HCT116 (cell line): ENCODE data around the gene HK1. TPM values are rescaled to one million over a fixed set of nuclear protein-coding genes. Genes with fewer than 3 reads are reported as not detected.
"Not testable (repeated sequence)": the region's sequence is repeated elsewhere in the genome, so short reads cannot be mapped to it uniquely, and the experiment has no call there.

Experiments used
- ATAC-seq: fragments of 200-7000 bp; cut with Tn5 transposase; 2 replicates; pipeline ENCODE4 v1.9.1; 2020; ENCODE audit warnings: mild to moderate bottlenecking, moderate library complexity
- BruUV-seq: library from RNA; stranded (reverse); fragments of 400-500 nt; replicated peaks from 2 replicates; lab custom pipeline; 2021; lab: Mats Ljungman, UMichigan
- CTCF ChIA-PET: fragments of 300-600 bp; sonication (Branson Sonifier 250); formaldehyde crosslinking; loops from one replicate; lab custom pipeline; 2021; ENCODE audit warnings: antibody characterized with exemption; lab: Charles Lee
- POLR2A ChIA-PET: fragments of 300-600, 350-600 bp; sonication (Branson Sonifier 250); formaldehyde crosslinking; loops from one replicate; lab custom pipeline; 2021; ENCODE audit warnings: antibody characterized with exemption; lab: Charles Lee
- RAD21 ChIA-PET, 2 experiments: fragments of 300-600 bp; sonication (Branson Sonifier 250); formaldehyde crosslinking; loops; one replicate each; lab custom pipeline; 2023; ENCODE audit warnings: low total read pairs in 2 of 2; ENCODE audit not compliant: uncharacterized antibody in 2 of 2, unreplicated experiment in 2 of 2, low non-redundant PET in 1 of 2; lab: Charles Lee
- DNase-seq: peaks from one replicate; pipeline ENCODE4 v3.0.0-alpha.2; 2010; ENCODE audit warnings: low read depth, low spot score
- H2AFZ ChIP-seq: fragments of 200-600 bp; shearing (Covaris generic), sonication (generic); 2 replicates; pipeline ENCODE4 v1.6.1; 2017; ENCODE audit warnings: low read depth, mixed run types, mixed read lengths, antibody characterized with exemption, low read length; ENCODE audit not compliant: poor library complexity, severe bottlenecking
- H3K27ac ChIP-seq: 2 replicates; pipeline ENCODE4 v1.5.1; 2012; ENCODE audit warnings: low read depth, low read length
- H3K27me3 ChIP-seq: fragments of 200-600 bp; sonication (generic); 2 replicates; pipeline ENCODE4 v1.6.1; 2016; ENCODE audit warnings: mixed run types, low read length, mixed read lengths; ENCODE audit not compliant: insufficient read depth
- H3K36me3 ChIP-seq, 2 experiments: fragments of 200-500 bp in 1 of 2; fragments of 200-600 bp in 1 of 2; sonication (Bioruptor generic) in 1 of 2; sonication (generic) in 1 of 2; 2 replicates each; pipeline versions ENCODE4 v1.5.1 to v1.6.1; 2014 to 2016; ENCODE audit warnings: low read length in 2 of 2, inconsistent platforms in 1 of 2, mixed read lengths in 1 of 2, mixed run types in 1 of 2; ENCODE audit not compliant: insufficient read depth in 2 of 2, control insufficient read depth in 1 of 2
- H3K4me1 ChIP-seq, 2 experiments: fragments of 200-600 bp in 1 of 2; sonication (generic) in 1 of 2; 2 replicates each; pipeline versions ENCODE4 v1.5.1 to v1.6.1; 2012 to 2017; ENCODE audit warnings: low read length in 2 of 2, inconsistent platforms in 1 of 2, mild to moderate bottlenecking in 1 of 2, mixed read lengths in 1 of 2, mixed run types in 1 of 2, moderate library complexity in 1 of 2; ENCODE audit not compliant: insufficient read depth in 2 of 2, control insufficient read depth in 1 of 2
- H3K4me2 ChIP-seq: fragments of 200-600 bp; sonication (generic); 2 replicates; pipeline ENCODE4 v1.6.1; 2017; ENCODE audit warnings: mixed run types, low read length, mixed read lengths
- H3K4me3 ChIP-seq, 2 experiments: fragments of 200-600 bp in 1 of 2; sonication (generic) in 1 of 2; replicated peaks in 1 of 2; 2 replicates each; pipeline ENCODE4 v1.5.1; 2011 to 2016; ENCODE audit warnings: low read length in 2 of 2, control low read depth in 1 of 2, low read depth in 1 of 2, mild to moderate bottlenecking in 1 of 2, mixed read lengths in 1 of 2, mixed run types in 1 of 2
- H3K79me2 ChIP-seq: fragments of 200-600 bp; sonication (generic); 2 replicates; pipeline ENCODE4 v1.6.1; 2017; ENCODE audit warnings: mild to moderate bottlenecking, mixed run types, low read length, moderate library complexity, mixed read lengths; ENCODE audit not compliant: insufficient read depth
- H3K9ac ChIP-seq: fragments of 200-600 bp; sonication (generic); 2 replicates; pipeline ENCODE4 v1.6.1; 2016; ENCODE audit warnings: low read length, mixed read lengths
- H3K9me2 ChIP-seq: fragments of 200-600 bp; sonication (generic), shearing (Covaris generic); 2 replicates; pipeline ENCODE4 v1.6.1; 2017; ENCODE audit warnings: mixed run types, mild to moderate bottlenecking, moderate library complexity; ENCODE audit not compliant: insufficient read depth
- H3K9me3 ChIP-seq, 2 experiments: fragments of 200-500 bp in 1 of 2; fragments of 200-600 bp in 1 of 2; sonication (Bioruptor generic) in 1 of 2; sonication (generic) in 1 of 2; 2 replicates each; pipeline ENCODE4 v1.6.1; 2014 to 2017; ENCODE audit warnings: low read length in 2 of 2, mixed read lengths in 2 of 2, inconsistent platforms in 1 of 2, low read depth in 1 of 2, mild to moderate bottlenecking in 1 of 2, mixed run types in 1 of 2, moderate library complexity in 1 of 2; ENCODE audit not compliant: control insufficient read depth in 1 of 2, insufficient read depth in 1 of 2
- H4K20me1 ChIP-seq: fragments of 200-600 bp; sonication (generic), shearing (Covaris generic); 2 replicates; pipeline ENCODE4 v1.6.1; 2017; ENCODE audit warnings: mixed run types, mild to moderate bottlenecking, moderate library complexity; ENCODE audit not compliant: insufficient read depth
- ATF3 ChIP-seq: IDR thresholded peaks from 2 replicates; pipeline ENCODE4 v1.6.1; 2012
- CBX3 ChIP-seq: IDR thresholded peaks from 2 replicates; pipeline ENCODE4 v1.6.1; 2012; ENCODE audit warnings: low read depth
- CEBPB ChIP-seq: IDR thresholded peaks from 2 replicates; pipeline ENCODE4 v1.6.1; 2012; ENCODE audit warnings: low read depth
- CTCF ChIP-seq, 3 experiments: fragments of 200-600 bp in 1 of 3; sonication (generic) in 1 of 3; IDR thresholded peaks in 2 of 3; conservative IDR thresholded peaks in 1 of 3; 2 replicates each; pipeline ENCODE4 v1.5.1; 2012 to 2017; ENCODE audit warnings: low read depth in 2 of 3, low read length in 2 of 3, antibody characterized with exemption in 1 of 3, borderline replicate concordance in 1 of 3, control low read depth in 1 of 3, mild to moderate bottlenecking in 1 of 3, mixed read lengths in 1 of 3, mixed run types in 1 of 3, moderate library complexity in 1 of 3; ENCODE audit not compliant: insufficient read depth in 1 of 3
- EGR1 ChIP-seq: IDR thresholded peaks from 2 replicates; pipeline ENCODE4 v1.6.1; 2012; ENCODE audit warnings: low read depth
- EZH2 ChIP-seq: fragments of 200-600 bp; sonication (generic); IDR thresholded peaks from 2 replicates; pipeline ENCODE4 v1.6.1; 2017; ENCODE audit warnings: antibody characterized with exemption, mixed run types
- EZH2phosphoT487 ChIP-seq: fragments of 200-600 bp; IDR thresholded peaks from 2 replicates; pipeline ENCODE4 v1.6.1; 2018; ENCODE audit warnings: antibody characterized with exemption, borderline replicate concordance
- JUND ChIP-seq: IDR thresholded peaks from 2 replicates; pipeline ENCODE4 v1.6.1; 2012
- MAX ChIP-seq: IDR thresholded peaks from 2 replicates; pipeline ENCODE4 v1.6.1; 2012
- POLR2AphosphoS5 ChIP-seq: IDR thresholded peaks from 2 replicates; pipeline ENCODE4 v1.6.1; 2011; ENCODE audit warnings: mild to moderate bottlenecking, low read depth, low read length, moderate library complexity
- SP1 ChIP-seq: IDR thresholded peaks from 2 replicates; pipeline ENCODE4 v1.6.1; 2012; ENCODE audit warnings: low read depth
- SRF ChIP-seq: IDR thresholded peaks from 2 replicates; pipeline ENCODE4 v1.6.1; 2012; ENCODE audit warnings: low read depth
- TCF7L2 ChIP-seq: IDR thresholded peaks from 2 replicates; pipeline ENCODE4 v1.7.0; 2011; ENCODE audit warnings: borderline replicate concordance, inconsistent platforms; ENCODE audit not compliant: insufficient read depth, insufficient read length; ENCODE audit errors: extremely low read depth
- YY1 ChIP-seq: IDR thresholded peaks from 2 replicates; pipeline ENCODE4 v1.6.1; 2011; ENCODE audit warnings: low read length, low read depth, moderate library complexity, mild to moderate bottlenecking; ENCODE audit not compliant: insufficient replicate concordance; ENCODE audit errors: extremely low read depth
- ZFX ChIP-seq: fragments of 450-650 bp; IDR thresholded peaks from 2 replicates; pipeline ENCODE4 v1.6.1; 2017
- ZNF274 ChIP-seq: fragments of 200-500 bp; sonication (Bioruptor generic); IDR thresholded peaks from 2 replicates; pipeline ENCODE4 v1.6.1; 2014; ENCODE audit warnings: mild to moderate bottlenecking, low read depth, low read length, inconsistent platforms
- intact Hi-C: fragments of 100-400 bp; cut with micrococcal nuclease; formaldehyde crosslinking; loops from 2 replicates; pipeline ENCODE4 v1.10.0; 2022
- total RNA-seq: library from RNA; stranded (reverse); gene quantifications from one replicate; pipeline ENCODE4 v1.2.1, GENCODE V29; 2021; ENCODE audit not compliant: unreplicated experiment

The HK1 gene
- total RNA-seq, 1 experiment from 2014 or later: 50.3 TPM

GRCh38 chr10:69325637-69326523 lies 47.6 kb downstream of the HK1 start:
- H4K20me1 ChIP-seq, H3K9me3 ChIP-seq, H3K9me2 ChIP-seq, H3K27me3 ChIP-seq, DNase-seq, POLR2A ChIA-PET, intact Hi-C loops: not testable (repeated sequence)
- peak overlapping the region in 1 of 2 experiments; percentile 28; a peak in 2 of 4 replicates for H3K4me3 ChIP-seq
- peak overlapping the region; percentile 68 for H3K4me2 ChIP-seq
- H3K4me1 ChIP-seq: peaks cover 6 to 16% of the 10 kb centered on the region in 2 experiments; a peak in 3 of 4 replicates
- ATAC-seq: peak; percentile 84
- H3K79me2 ChIP-seq: peaks cover 54% of the 10 kb centered on the region
- TF ChIP-seq CBX3: 0 out of 2 replicates have a peak, but pooled peaks have one; percentile 16
- TF ChIP-seq, all 23 proteins: peak for 1; not testable (repeated sequence) for 22
- peak overlapping the region; percentile 28 for H3K9ac ChIP-seq
- H3K36me3 ChIP-seq, BruUV-seq, RAD21 ChIA-PET, H2AFZ ChIP-seq, CTCF ChIA-PET, H3K27ac ChIP-seq: not testable (repeated sequence)

GRCh38 chr10:69326692-69327091 lies 48.4 kb downstream of the HK1 start:
- Histone ChIP-seq H3K79me2 (peaks cover 56% of the 10 kb centered on the region), H3K36me3 (no peaks in the 10 kb centered on the region), H3K4me3 (no peak overlapping the region), H4K20me1 (no peaks in the 10 kb centered on the region), H3K9me2 (no peaks in the 10 kb centered on the region), H2AFZ (no peak overlapping the region), H3K9ac (no peak overlapping the region), H3K27ac (no peak overlapping the region), H3K4me2 (peak overlapping the region; percentile 68; the same call in 1 of the 2 replicates), H3K27me3 (no peaks in the 10 kb centered on the region)
- ATAC-seq (no peak), DNase-seq (no peak)
- ChIA-PET POLR2A (no interaction called here), RAD21 (no interaction called here)
- BruUV-seq: no TSS peak
- TF ChIP-seq CEBPB: no peak
- no peak for TF ChIP-seq EGR1
- no peak for TF ChIP-seq ZFX
- no peak for TF ChIP-seq CBX3
- no peak for TF ChIP-seq JUND
- TF ChIP-seq TCF7L2: no peak
- no peak for TF ChIP-seq EZH2phosphoT487
- no peak for TF ChIP-seq ZNF274
- TF ChIP-seq ATF3: no peak
- TF ChIP-seq POLR2AphosphoS5: no peak
- TF ChIP-seq MAX: no peak
- TF ChIP-seq SP1: no peak
- no peak for TF ChIP-seq YY1
- no peak for TF ChIP-seq CTCF (IDR thresholded peaks at IDR 0.05 in 2 of 3, conservative IDR thresholded peaks at IDR 0.05 in 1 of 3; ENCODE audit: borderline replicate concordance in 1 of 3, insufficient read depth in 1 of 3, low read depth in 2 of 3, low read length in 2 of 3)
- no peak for TF ChIP-seq EZH2
- no peak for TF ChIP-seq SRF
- TF ChIP-seq, all 23 proteins: peak for 0
- H3K9me3 ChIP-seq: no peaks in the 10 kb centered on the region
- H3K4me1 ChIP-seq: peaks cover 6 to 16% of the 10 kb centered on the region in 2 experiments; a peak in 3 of 4 replicates
- intact Hi-C loops: no loop called here
- CTCF ChIA-PET: no interaction called here
